SK-N-SH treated with all-trans-retinoic acid at 6 μM for 48 hours (cell line): Measurements from ENCODE around the gene MAP7.

Experiments used
- GLIS3 ChIP-seq: fragments of 250-450 bp; sonication (Bioruptor Pico); IDR thresholded peaks from 2 replicates; pipeline ENCODE4 v1.5.0; 2020; ENCODE audit warnings: mild to moderate bottlenecking, moderate library complexity
- ZNF8 ChIP-seq: fragments of 450-650 bp; formaldehyde crosslinking; IDR thresholded peaks from 2 replicates; pipeline ENCODE4 v1.5.0; 2020; ENCODE audit warnings: mild to moderate bottlenecking, moderate library complexity

GRCh38 chr6:136524936-136525413 lies 25.2 kb downstream of the MAP7 start:
- TF ChIP-seq GLIS3 (CRISPR knock-in tag) (no peak), ZNF8 (CRISPR knock-in tag) (no peak)
